Tibial artery (tissue), 4 donors: Measurements from ENCODE around the gene SERPINH1.

Experiments
- DNase-seq, 2 donors: peaks; one replicate each; pipeline ENCODE4 v3.0.0-alpha.2; 2019
- H3K27ac ChIP-seq, 2 donors: fragments of 200-600 bp; sonication (generic) in 1 of 2; 1 replicate in 1 of 2; 2 replicates in 1 of 2; pipeline ENCODE4 v1.5.1; 2018 to 2019; ENCODE audit warnings: mild to moderate bottlenecking in 1 of 2
- H3K27me3 ChIP-seq, 2 donors: fragments of 200-600 bp; sonication (generic) in 1 of 2; one replicate each; pipeline versions ENCODE4 v1.5.1 to v1.6.0; 2016 to 2019
- H3K36me3 ChIP-seq, 3 donors: fragments of 200-600 bp; sonication (generic) in 2 of 3; one replicate each; pipeline ENCODE4 v1.5.1; 2016 to 2019; ENCODE audit warnings: mild to moderate bottlenecking in 2 of 3
- H3K4me1 ChIP-seq, 4 donors: fragments of 200-600 bp; sonication (generic) in 2 of 4; 1 replicate in 3 of 4; 2 replicates in 1 of 4; pipeline ENCODE4 v1.5.1; 2016 to 2019
- H3K4me3 ChIP-seq, 2 donors: fragments of 200-600 bp; sonication (generic) in 1 of 2; 1 replicate in 1 of 2; 2 replicates in 1 of 2; pipeline ENCODE4 v1.5.1; 2018 to 2019; ENCODE audit warnings: mild to moderate bottlenecking in 2 of 2
- H3K9me3 ChIP-seq, 3 donors: fragments of 200-600 bp; sonication (generic) in 1 of 3; one replicate each; pipeline ENCODE4 v1.5.1; 2016 to 2019
- CTCF ChIP-seq, 2 experiments: fragments of 200-600 bp in 1 of 2; fragments of 450-650 bp in 1 of 2; IDR thresholded peaks; one replicate each; pipeline ENCODE4 v1.5.1; 2017 to 2019; ENCODE audit warnings: antibody characterized with exemption in 2 of 2, mild to moderate bottlenecking in 1 of 2, moderate library complexity in 1 of 2
- intact Hi-C: fragments of 100-400 bp; cut with DNase I; formaldehyde crosslinking; loops from one replicate; pipeline ENCODE4 v1.15.0; 2023; ENCODE audit warnings: low total_unique reads

SERPINH1 gene

DNA sequence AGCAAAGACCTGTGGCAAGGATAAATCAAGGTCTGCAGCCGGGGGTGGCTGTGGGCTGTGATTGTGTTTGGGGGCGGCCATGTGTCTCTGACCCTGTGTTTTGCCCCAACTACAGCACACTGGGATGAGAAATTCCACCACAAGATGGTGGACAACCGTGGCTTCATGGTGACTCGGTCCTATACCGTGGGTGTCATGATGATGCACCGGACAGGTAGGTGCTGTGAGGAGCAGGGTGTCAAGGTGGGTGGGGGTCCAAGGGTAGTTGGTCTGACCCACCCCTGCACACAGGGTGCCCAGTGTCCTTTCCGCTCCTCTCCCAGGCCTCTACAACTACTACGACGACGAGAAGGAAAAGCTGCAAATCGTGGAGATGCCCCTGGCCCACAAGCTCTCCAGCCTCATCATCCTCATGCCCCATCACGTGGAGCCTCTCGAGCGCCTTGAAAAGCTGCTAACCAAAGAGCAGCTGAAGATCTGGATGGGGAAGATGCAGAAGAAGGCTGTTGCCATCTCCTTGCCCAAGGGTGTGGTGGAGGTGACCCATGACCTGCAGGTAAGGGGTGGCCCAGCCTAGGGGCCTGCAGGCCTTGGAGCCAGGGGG lies 6.7 kb downstream of the SERPINH1 start:
- Histone ChIP-seq H3K4me3 (no peak overlapping the region), H3K9me3 (no peaks in the 10 kb centered on the region), H3K27ac (peak overlapping the region in 1 of 2 donors; percentile 26), H3K27me3 (no peaks in the 10 kb centered on the region), H3K4me1 (peaks cover 0 to 66% (median 51%) of the 10 kb centered on the region in 4 donors), H3K36me3 (peaks cover 68 to 78% (median 76%) of the 10 kb centered on the region in 3 donors)
- DNase-seq = no peak
- TF ChIP-seq CTCF (IDR thresholded peaks at IDR 0.05) = no peak
- intact Hi-C loops = no loop called here

DNA sequence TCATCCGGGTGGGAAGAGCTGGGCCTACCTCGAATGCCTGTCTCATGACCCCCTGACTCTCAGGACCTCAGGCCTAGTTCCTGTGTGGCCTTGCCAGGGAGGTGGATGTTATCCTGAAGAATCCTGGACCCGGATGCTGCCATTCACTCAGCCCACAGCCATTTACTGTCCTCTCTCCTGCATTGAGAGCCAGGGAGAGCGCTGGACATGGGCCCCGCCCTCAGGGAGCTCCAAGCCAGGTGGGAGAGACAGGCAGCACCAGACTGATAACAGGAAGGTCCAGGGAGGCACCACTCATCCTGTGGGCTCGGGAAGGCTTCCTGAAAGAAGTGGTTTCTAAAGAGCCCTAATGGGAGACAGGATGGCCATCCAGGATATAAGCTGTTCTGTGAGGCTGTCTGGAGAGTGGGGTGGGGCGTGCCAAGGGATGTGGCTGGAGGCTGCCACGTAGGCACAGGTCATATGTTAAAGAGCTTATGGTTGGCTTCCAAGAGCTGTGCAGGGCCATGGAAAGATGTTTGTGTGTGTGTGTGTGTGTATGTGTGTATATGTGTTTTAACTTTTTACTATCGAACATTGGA lies 8.6 kb downstream of the SERPINH1 start:
- TF ChIP-seq CTCF (IDR thresholded peaks at IDR 0.05) = no peak
- intact Hi-C loops = no loop called here
- Histone ChIP-seq H3K36me3 (peaks cover 68 to 87% (median 77%) of the 10 kb centered on the region in 3 donors), H3K27me3 (no peaks in the 10 kb centered on the region), H3K4me1 (peaks cover 0 to 47% (median 32%) of the 10 kb centered on the region in 4 donors), H3K9me3 (no peaks in the 10 kb centered on the region), H3K27ac (peak overlapping the region in 1 of 2 donors; percentile 6), H3K4me3 (no peak overlapping the region)
- no peak for DNase-seq

- Histone ChIP-seq H3K4me3 (no peak overlapping the region), H3K36me3 (peaks cover 66 to 79% (median 72%) of the 10 kb centered on the region in 3 donors), H3K27ac (no peak overlapping the region), H3K27me3 (no peaks in the 10 kb centered on the region), H3K4me1 (peaks cover 0 to 46% (median 25%) of the 10 kb centered on the region in 4 donors), H3K9me3 (no peaks in the 10 kb centered on the region)
- intact Hi-C loops = no loop called here
- no peak for TF ChIP-seq CTCF (IDR thresholded peaks at IDR 0.05)
- no peak for DNase-seq
Measured at GRCh38 chr11:75571625-75572024, 9.6 kb downstream of the SERPINH1 start.

DNA sequence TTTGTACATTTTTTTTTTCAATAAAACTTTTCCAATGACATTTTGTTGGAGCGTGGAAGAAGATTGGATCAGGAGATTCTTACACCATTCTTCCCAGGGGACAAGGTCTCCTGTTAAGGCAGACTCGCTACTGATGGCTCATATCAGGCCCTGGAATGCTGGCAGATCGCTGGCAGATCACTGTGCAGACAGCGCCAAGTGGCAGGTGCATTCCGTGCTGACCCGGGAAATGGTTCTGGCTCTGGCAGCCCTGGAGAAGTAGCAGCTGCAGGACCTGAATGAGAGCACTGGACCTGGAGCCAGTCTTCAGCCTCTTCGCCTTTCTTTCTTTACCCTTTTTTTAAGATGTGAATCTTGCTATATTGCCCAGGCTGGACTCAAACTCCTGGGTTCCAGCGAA lies 10.7 kb downstream of the SERPINH1 start:
- no peaks in the 10 kb centered on the region for H3K9me3 ChIP-seq
- intact Hi-C loops = no loop called here
- H3K4me3 ChIP-seq = no peak overlapping the region
- H3K27ac ChIP-seq = no peak overlapping the region
- peaks cover 54 to 68% (median 61%) of the 10 kb centered on the region in 3 donors for H3K36me3 ChIP-seq
- DNase-seq = no peak
- peaks cover 0 to 43% (median 16%) of the 10 kb centered on the region in 4 donors for H3K4me1 ChIP-seq
- no peak for TF ChIP-seq CTCF (IDR thresholded peaks at IDR 0.05)
- no peaks in the 10 kb centered on the region for H3K27me3 ChIP-seq

DNA sequence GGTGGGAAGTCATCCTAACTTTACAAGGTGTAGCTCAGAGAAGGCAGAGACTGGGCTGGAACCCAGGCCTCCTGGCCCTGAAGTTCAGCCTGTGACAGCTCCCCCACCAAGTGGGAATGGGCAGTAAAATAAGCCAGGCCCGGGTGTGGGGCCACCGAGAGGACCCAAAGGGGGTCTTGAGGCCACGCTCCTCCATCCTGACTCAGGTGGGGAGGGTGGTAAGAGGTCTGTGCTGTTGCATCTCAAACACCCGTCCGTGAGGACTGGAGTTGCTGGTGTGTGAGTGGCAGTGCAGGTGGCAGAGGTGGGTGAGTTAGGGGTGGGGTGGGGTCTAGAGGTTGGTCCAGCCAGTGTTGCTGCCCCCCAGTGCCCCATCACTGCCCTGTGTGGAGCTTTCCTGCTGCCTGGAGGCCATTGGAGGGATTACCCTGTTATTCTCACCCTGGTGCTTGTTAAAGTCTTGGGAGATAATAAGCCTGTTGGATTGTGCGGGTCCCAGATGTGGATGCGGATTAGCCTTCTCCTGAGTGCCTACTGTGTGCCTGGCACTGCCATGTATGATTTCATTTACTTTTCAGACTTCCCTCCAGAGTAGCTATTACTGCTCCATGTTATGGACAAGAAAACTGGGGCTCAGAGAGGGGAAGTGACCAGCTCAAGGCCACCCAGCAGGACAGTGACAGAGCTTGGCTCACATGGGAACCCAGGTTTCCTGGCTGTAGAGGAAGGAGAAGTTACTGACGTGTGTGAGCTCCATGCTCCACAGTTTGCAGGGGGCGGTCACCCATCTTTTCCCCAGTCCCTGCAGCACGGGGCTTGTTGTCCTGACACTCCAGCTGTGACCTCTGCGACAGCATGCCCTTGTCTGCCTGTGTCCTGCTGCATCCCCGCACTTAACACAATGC lies 12.9 kb downstream of the SERPINH1 start:
- no peak overlapping the region for H3K4me3 ChIP-seq
- H3K27ac ChIP-seq = no peak overlapping the region
- H3K9me3 ChIP-seq = no peaks in the 10 kb centered on the region
- peak in 1 of 2 experiments; percentile 28 for TF ChIP-seq CTCF (IDR thresholded peaks at IDR 0.05)
- DNase-seq = no peak
- no peaks in the 10 kb centered on the region for H3K27me3 ChIP-seq
- peaks cover 0 to 31% (median 5%) of the 10 kb centered on the region in 4 donors for H3K4me1 ChIP-seq
- intact Hi-C loops = no loop called here
- H3K36me3 ChIP-seq = peaks cover 32 to 46% (median 39%) of the 10 kb centered on the region in 3 donors
